ENCODE results near the gene TGFBR2. TPM values are rescaled to one million over a fixed set of nuclear protein-coding genes. Genes with fewer than 3 reads are reported as not detected.

TGFBR2 gene
- total RNA-seq, 1 donor from 2014 or later = 53.4 TPM

GRCh38 chr3:30685267-30685667, 78.9 kb downstream of the TGFBR2 start:
- H3K4me3 ChIP-seq (ENCODE audit: low read depth, low read length) = no peak overlapping the region
- no peak for TF ChIP-seq CTCF (conservative IDR thresholded peaks at IDR 0.05; ENCODE audit: low read depth, low read length)
- no peak for DNase-seq (ENCODE audit: low read depth)

GRCh38 chr3:30686176-30686575, 79.8 kb downstream of the TGFBR2 start:
- no peak for TF ChIP-seq CTCF (conservative IDR thresholded peaks at IDR 0.05; ENCODE audit: low read depth, low read length)
- no peak overlapping the region for H3K4me3 ChIP-seq (ENCODE audit: low read depth, low read length)
- no peak for DNase-seq (ENCODE audit: low read depth)

GRCh38 chr3:30686799-30687198, 80.4 kb downstream of the TGFBR2 start:
- TF ChIP-seq CTCF (conservative IDR thresholded peaks at IDR 0.05; ENCODE audit: low read depth, low read length) = no peak
- DNase-seq (ENCODE audit: low read depth) = no peak

GRCh38 chr3:30687930-30688570, 81.6 kb downstream of the TGFBR2 start:
- DNase-seq (ENCODE audit: low read depth) = no peak
- H3K4me3 ChIP-seq (ENCODE audit: low read depth, low read length) = no peak overlapping the region
- TF ChIP-seq CTCF (conservative IDR thresholded peaks at IDR 0.05; ENCODE audit: low read depth, low read length) = no peak

More at GRCh38 chr3:30686799-30687198, 80.4 kb downstream of the TGFBR2 start:
- H3K4me3 ChIP-seq (ENCODE audit: low read depth, low read length) = no peak overlapping the region

GRCh38 chr3:30688776-30689641, 82.6 kb downstream of the TGFBR2 start:
- DNase-seq (ENCODE audit: low read depth) = no peak
- no peak for TF ChIP-seq CTCF (conservative IDR thresholded peaks at IDR 0.05; ENCODE audit: low read depth, low read length)
- H3K4me3 ChIP-seq (ENCODE audit: low read depth, low read length) = no peak overlapping the region

- no peak overlapping the region for H3K4me3 ChIP-seq (ENCODE audit: low read depth, low read length)
- no peak for DNase-seq (ENCODE audit: low read depth)
- no peak for TF ChIP-seq CTCF (conservative IDR thresholded peaks at IDR 0.05; ENCODE audit: low read depth, low read length)
These were observed 83.8 kb downstream of the TGFBR2 start for GRCh38 chr3:30690199-30690598.
